ENCODE measurements around the gene JMJD8. TPM values are rescaled to one million over a fixed set of nuclear protein-coding genes. Genes with fewer than 3 reads are reported as not detected.
A peak's percentile ranks its signal among the peaks of the same experiment; 100 is the strongest.

The JMJD8 gene
- total RNA-seq, 1 donor from 2014 or later, result 64.5 TPM

GRCh38 chr16:719815-720446 lies 35.8 kb upstream of the JMJD8 start:
- Mint-ChIP-seq H3K4me1 (peaks cover 27% of the 10 kb centered on the region), H3K27ac (ENCODE audit: unreplicated experiment) (peak overlapping the region; percentile 92), H3K4me3 (peak overlapping the region; percentile 94), H3K36me3 (ENCODE audit: low read depth) (no peaks in the 10 kb centered on the region), H3K9me3 (no peaks in the 10 kb centered on the region), H3K27me3 (ENCODE audit: low read depth) (peaks cover 12% of the 10 kb centered on the region)
- peak; percentile 30 for TF ChIP-seq CTCF (conservative IDR thresholded peaks at IDR 0.05)
- no peak for DNase-seq (ENCODE audit: low read depth, low spot score)

- H3K4me1 Mint-ChIP-seq, result peaks cover 27% of the 10 kb centered on the region
- H3K27ac Mint-ChIP-seq (ENCODE audit: unreplicated experiment), result peak overlapping the region; percentile 19
- TF ChIP-seq CTCF (conservative IDR thresholded peaks at IDR 0.05), result no peak
- H3K27me3 Mint-ChIP-seq (ENCODE audit: low read depth), result peaks cover 12% of the 10 kb centered on the region
- no peaks in the 10 kb centered on the region for H3K9me3 Mint-ChIP-seq
- no peaks in the 10 kb centered on the region for H3K36me3 Mint-ChIP-seq (ENCODE audit: low read depth)
- peak overlapping the region; percentile 94 for H3K4me3 Mint-ChIP-seq
- DNase-seq (ENCODE audit: low read depth, low spot score), result no peak
These were observed 34.8 kb upstream of the JMJD8 start for GRCh38 chr16:718922-719321.

- H3K36me3 Mint-ChIP-seq (ENCODE audit: low read depth), result no peaks in the 10 kb centered on the region
- H3K27me3 Mint-ChIP-seq (ENCODE audit: low read depth), result peaks cover 12% of the 10 kb centered on the region
- H3K4me3 Mint-ChIP-seq, result peak overlapping the region; percentile 94
- H3K9me3 Mint-ChIP-seq, result no peaks in the 10 kb centered on the region
- no peak for TF ChIP-seq CTCF (conservative IDR thresholded peaks at IDR 0.05)
- peaks cover 27% of the 10 kb centered on the region for H3K4me1 Mint-ChIP-seq
- peak overlapping the region; percentile 78 for H3K27ac Mint-ChIP-seq (ENCODE audit: unreplicated experiment)
- DNase-seq (ENCODE audit: low read depth, low spot score), result no peak
These were observed 34.3 kb upstream of the JMJD8 start for GRCh38 chr16:718389-718788.

- no peak for TF ChIP-seq CTCF (conservative IDR thresholded peaks at IDR 0.05)
- peaks cover 30% of the 10 kb centered on the region for H3K4me1 Mint-ChIP-seq
- no peaks in the 10 kb centered on the region for H3K36me3 Mint-ChIP-seq (ENCODE audit: low read depth)
- peaks cover 16% of the 10 kb centered on the region for H3K27me3 Mint-ChIP-seq (ENCODE audit: low read depth)
- H3K9me3 Mint-ChIP-seq, result no peaks in the 10 kb centered on the region
- H3K27ac Mint-ChIP-seq (ENCODE audit: unreplicated experiment), result peak overlapping the region; percentile 86
- peak overlapping the region; percentile 80 for H3K4me3 Mint-ChIP-seq
- no peak for DNase-seq (ENCODE audit: low read depth, low spot score)
These were observed 33.5 kb upstream of the JMJD8 start for GRCh38 chr16:717450-718245.

- Mint-ChIP-seq H3K9me3 (no peaks in the 10 kb centered on the region), H3K27me3 (ENCODE audit: low read depth) (peaks cover 17% of the 10 kb centered on the region), H3K4me1 (peaks cover 32% of the 10 kb centered on the region), H3K27ac (ENCODE audit: unreplicated experiment) (no peak overlapping the region), H3K4me3 (peak overlapping the region; percentile 95), H3K36me3 (ENCODE audit: low read depth) (no peaks in the 10 kb centered on the region)
- no peak for TF ChIP-seq CTCF (conservative IDR thresholded peaks at IDR 0.05)
- no peak for DNase-seq (ENCODE audit: low read depth, low spot score)
These were observed 32.7 kb upstream of the JMJD8 start for GRCh38 chr16:716768-717325.

All from neural crest cell (in vitro differentiated cells).